Neuronal stem cell (in vitro differentiated cells): ENCODE measurements around the gene NHERF1.

ENCODE experiments used
- DNase-seq: peaks from one replicate; pipeline ENCODE4 v3.0.0-alpha.2; 2013; ENCODE audit warnings: low spot score
- H2AFZ ChIP-seq: one replicate; pipeline ENCODE4 v1.6.1; 2013; ENCODE audit warnings: mild to moderate bottlenecking, low read length, inconsistent platforms
- H2AK5ac ChIP-seq: 2 replicates; pipeline ENCODE4 v1.6.1; 2013; ENCODE audit warnings: low read depth, mild to moderate bottlenecking, inconsistent platforms, low read length, moderate library complexity, mixed read lengths
- H2BK120ac ChIP-seq: 2 replicates; pipeline ENCODE4 v1.6.1; 2013; ENCODE audit warnings: low read depth, mild to moderate bottlenecking, inconsistent platforms, low read length, moderate library complexity, mixed read lengths
- H2BK12ac ChIP-seq: one replicate; pipeline ENCODE4 v1.6.1; 2013; ENCODE audit warnings: low read length, inconsistent platforms
- H2BK15ac ChIP-seq: 2 replicates; pipeline ENCODE4 v1.6.1; 2013; ENCODE audit warnings: mild to moderate bottlenecking, low read length, inconsistent platforms, mixed read lengths
- H2BK5ac ChIP-seq: one replicate; pipeline ENCODE4 v1.6.1; 2013; ENCODE audit warnings: inconsistent platforms, mild to moderate bottlenecking, low read length, moderate library complexity
- H3K14ac ChIP-seq: one replicate; pipeline ENCODE4 v1.6.1; 2013; ENCODE audit warnings: low read length, inconsistent platforms
- H3K18ac ChIP-seq: 2 replicates; pipeline ENCODE4 v1.6.1; 2013; ENCODE audit warnings: low read length, inconsistent platforms
- H3K23ac ChIP-seq: 2 replicates; pipeline ENCODE4 v1.6.1; 2013; ENCODE audit warnings: low read depth, mild to moderate bottlenecking, mixed read lengths, low read length, inconsistent platforms; ENCODE audit not compliant: poor library complexity
- H3K27ac ChIP-seq: replicated peaks from 3 replicates; pipeline ENCODE4 v1.5.1; 2013; ENCODE audit warnings: low read length, inconsistent platforms
- H3K27me3 ChIP-seq, 3 experiments: 2 replicates each; pipeline ENCODE4 v1.6.1; 2013; ENCODE audit warnings: low read length in 3 of 3, mild to moderate bottlenecking in 2 of 3, inconsistent platforms in 1 of 3, low read depth in 1 of 3, mixed read lengths in 1 of 3, moderate library complexity in 1 of 3; ENCODE audit not compliant: control insufficient read depth in 3 of 3, insufficient read depth in 3 of 3
- H3K36me3 ChIP-seq, 2 donors: replicated peaks in 1 of 2; 2 replicates each; pipeline ENCODE4 v1.6.1; 2013; ENCODE audit warnings: low read length in 2 of 2; ENCODE audit not compliant: control insufficient read depth in 2 of 2, insufficient read depth in 2 of 2
- H3K4ac ChIP-seq: 2 replicates; pipeline ENCODE4 v1.6.1; 2013; ENCODE audit warnings: inconsistent platforms, mild to moderate bottlenecking, low read length, moderate library complexity
- H3K4me1 ChIP-seq, 2 donors: 1 replicate in 1 of 2; 2 replicates in 1 of 2; pipeline ENCODE4 v1.6.1; 2013; ENCODE audit warnings: low read length in 2 of 2, low read depth in 1 of 2; ENCODE audit not compliant: control insufficient read depth in 2 of 2, insufficient read depth in 1 of 2
- H3K4me2 ChIP-seq: one replicate; pipeline ENCODE4 v1.6.1; 2013; ENCODE audit warnings: mild to moderate bottlenecking, low read length, inconsistent platforms; ENCODE audit not compliant: insufficient read depth, poor library complexity, severe bottlenecking
- H3K4me3 ChIP-seq, 2 donors: 2 replicates each; pipeline ENCODE4 v1.5.1; 2013; ENCODE audit warnings: low read length in 2 of 2, mild to moderate bottlenecking in 2 of 2, inconsistent platforms in 1 of 2, moderate library complexity in 1 of 2
- H3K79me1 ChIP-seq: one replicate; pipeline ENCODE4 v1.6.1; 2013; ENCODE audit warnings: low read depth, mild to moderate bottlenecking, inconsistent platforms, low read length, moderate library complexity
- H3K9ac ChIP-seq: one replicate; pipeline ENCODE4 v1.6.1; 2013; ENCODE audit warnings: mild to moderate bottlenecking, low read depth, low read length, inconsistent platforms; ENCODE audit not compliant: poor library complexity
- H3K9me3 ChIP-seq, 2 donors: replicated peaks in 1 of 2; 2 replicates each; pipeline versions ENCODE3 to v1.6.1; 2013; ENCODE audit warnings: low read length in 2 of 2, mild to moderate bottlenecking in 2 of 2, inconsistent platforms in 1 of 2, low read depth in 1 of 2, mixed read lengths in 1 of 2, moderate library complexity in 1 of 2; ENCODE audit not compliant: control insufficient read depth in 2 of 2, insufficient read depth in 1 of 2
- H4K8ac ChIP-seq: one replicate; pipeline ENCODE4 v1.6.1; 2013; ENCODE audit warnings: low read depth, mild to moderate bottlenecking, inconsistent platforms, low read length, moderate library complexity
- H4K91ac ChIP-seq: one replicate; pipeline ENCODE4 v1.6.1; 2013; ENCODE audit warnings: low read length, low read depth, mild to moderate bottlenecking, inconsistent platforms; ENCODE audit not compliant: poor library complexity
- WGBS, 2 donors: extraction: QIAGEN DNeasy Blood & Tissue Kit; methylation state at CpG; one replicate each; pipeline ENCODE4 v1.1.7; 2013; ENCODE audit warnings: missing lambda C conversion rate in 2 of 2, mixed read lengths in 1 of 2; ENCODE audit not compliant: insufficient read length in 2 of 2, insufficient replicate concordance in 1 of 2; ENCODE audit errors: extremely low coverage in 2 of 2; 5-methylcytosine and 5-hydroxymethylcytosine counted together

The NHERF1 gene

DNA sequence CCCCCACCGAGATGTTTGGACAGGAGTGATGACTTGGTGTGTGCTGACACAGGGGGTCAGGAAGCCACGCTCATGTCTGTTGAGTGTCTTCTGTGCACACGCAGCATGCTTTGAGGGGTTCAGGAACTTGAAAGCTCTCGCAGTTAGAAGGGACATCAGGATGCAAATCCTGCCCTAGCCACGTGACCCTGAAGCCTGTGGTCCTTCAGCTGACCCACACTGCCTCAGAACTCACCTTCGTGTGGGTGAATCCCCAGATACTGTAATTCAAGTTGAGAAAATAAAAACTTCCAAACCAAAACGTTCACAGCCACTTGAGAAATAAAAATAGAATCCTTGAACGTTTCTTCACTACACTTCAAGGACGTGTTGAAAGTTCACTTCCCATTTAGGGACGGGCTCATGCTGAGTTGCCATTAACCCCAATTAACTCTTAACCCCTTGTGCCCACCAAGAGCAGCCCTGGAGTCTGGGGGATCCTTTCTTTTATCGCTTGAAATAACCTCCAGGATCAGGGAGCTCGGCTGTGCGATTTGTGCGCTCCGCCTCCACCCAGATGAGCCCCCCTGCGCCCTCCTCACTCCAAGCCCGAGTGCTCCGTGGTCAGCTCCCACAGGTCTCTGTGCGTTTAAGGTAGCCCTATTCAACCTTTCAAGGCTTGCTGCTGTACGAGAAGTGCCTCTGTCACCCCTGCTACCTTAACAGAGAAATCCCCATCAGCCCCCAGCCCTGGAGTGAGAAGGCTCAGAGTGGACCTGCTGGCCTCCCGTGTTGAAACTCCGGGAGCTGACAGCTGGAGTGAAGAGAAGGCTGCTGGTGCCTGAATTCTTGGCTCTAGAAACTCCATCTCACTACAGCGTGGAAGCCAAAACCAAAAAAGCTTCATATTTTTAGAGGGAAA is 63.9 kb downstream of the NHERF1 start:
- no peak for DNase-seq
- peak overlapping the region; percentile 27 for H3K4me2 ChIP-seq
- H3K4me1 ChIP-seq, result peaks cover 0 to 17% of the 10 kb centered on the region in 2 donors
- H3K79me1 ChIP-seq, result no peaks in the 10 kb centered on the region
- H2BK5ac ChIP-seq, result no peak overlapping the region
- no peak overlapping the region for H2BK120ac ChIP-seq
- no peak overlapping the region for H3K23ac ChIP-seq
- no peak overlapping the region for H3K4ac ChIP-seq
- no peak overlapping the region for H3K14ac ChIP-seq
- no peak overlapping the region for H2BK12ac ChIP-seq
- no peaks in the 10 kb centered on the region for H3K27me3 ChIP-seq
- peaks cover 7 to 14% of the 10 kb centered on the region in 2 donors for H3K36me3 ChIP-seq
- H2AFZ ChIP-seq, result no peak overlapping the region
- H3K9ac ChIP-seq, result peak overlapping the region; percentile 38
- no peak overlapping the region for H2AK5ac ChIP-seq
- peaks cover 0 to 1% of the 10 kb centered on the region in 2 donors for H3K9me3 ChIP-seq
- H3K18ac ChIP-seq, result no peak overlapping the region
- no peak overlapping the region for H3K27ac ChIP-seq
- no peak overlapping the region for H4K91ac ChIP-seq
- H3K4me3 ChIP-seq, result no peak overlapping the region
- no peak overlapping the region for H4K8ac ChIP-seq
- no CpG with 5 or more reads among the region's 23 CpGs for WGBS, 2 donors
- H2BK15ac ChIP-seq, result no peak overlapping the region

DNA sequence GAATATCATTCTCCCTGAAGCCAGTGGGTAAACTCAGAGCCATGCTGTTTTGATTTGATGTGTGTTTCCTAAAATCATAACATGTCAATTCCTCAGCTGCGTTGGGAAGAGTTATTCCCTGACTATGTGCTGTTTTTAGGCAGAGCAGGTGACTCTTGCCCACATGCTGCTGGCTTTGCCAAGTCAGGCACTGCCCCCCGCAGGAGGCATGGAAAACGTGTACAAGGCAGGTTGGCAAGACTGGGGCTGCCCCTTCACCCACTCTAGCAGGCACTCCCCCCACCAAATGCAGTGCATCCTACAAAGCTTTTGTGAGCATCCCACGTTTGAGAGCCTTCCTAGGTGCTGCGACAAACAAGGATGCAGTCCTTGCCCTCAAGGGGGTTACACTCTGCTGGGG is 66.0 kb downstream of the NHERF1 start:
- Histone ChIP-seq H2BK5ac (no peak overlapping the region), H3K14ac (no peak overlapping the region), H3K36me3 (peaks cover 7% of the 10 kb centered on the region in 2 donors), H4K91ac (no peak overlapping the region), H3K18ac (no peak overlapping the region), H3K27ac (no peak overlapping the region), H2AFZ (no peak overlapping the region), H3K4me2 (no peak overlapping the region), H2BK12ac (no peak overlapping the region), H3K23ac (no peak overlapping the region), H3K27me3 (no peaks in the 10 kb centered on the region), H3K4ac (no peak overlapping the region), H3K9me3 (peaks cover 0 to 3% of the 10 kb centered on the region in 2 donors), H3K4me1 (peaks cover 0 to 20% of the 10 kb centered on the region in 2 donors), H3K9ac (no peak overlapping the region), H2BK120ac (no peak overlapping the region), H2AK5ac (no peak overlapping the region), H3K79me1 (no peaks in the 10 kb centered on the region), H3K4me3 (no peak overlapping the region), H4K8ac (no peak overlapping the region), H2BK15ac (no peak overlapping the region)
- DNase-seq, result no peak
- WGBS, 2 donors, result no CpG with 5 or more reads among the region's 5 CpGs

GRCh38 chr17:74815067-74815466 is 66.6 kb downstream of the NHERF1 start:
- Histone ChIP-seq H4K91ac (no peak overlapping the region), H2BK12ac (no peak overlapping the region), H2AK5ac (peak overlapping the region; percentile 14), H3K14ac (no peak overlapping the region), H3K4me3 (no peak overlapping the region), H3K9ac (no peak overlapping the region), H3K27ac (no peak overlapping the region), H3K79me1 (no peaks in the 10 kb centered on the region), H3K18ac (no peak overlapping the region), H3K4ac (no peak overlapping the region), H3K27me3 (no peaks in the 10 kb centered on the region), H3K4me1 (peaks cover 0 to 20% of the 10 kb centered on the region in 2 donors), H2BK15ac (no peak overlapping the region), H3K36me3 (peaks cover 7 to 10% of the 10 kb centered on the region in 2 donors), H2BK5ac (no peak overlapping the region), H3K23ac (peak overlapping the region; percentile 17), H3K9me3 (peaks cover 0 to 4% of the 10 kb centered on the region in 2 donors), H2AFZ (no peak overlapping the region), H3K4me2 (no peak overlapping the region), H4K8ac (peak overlapping the region; percentile 66), H2BK120ac (no peak overlapping the region)
- no CpG with 5 or more reads among the region's 7 CpGs for WGBS, 2 donors
- no peak for DNase-seq

DNA sequence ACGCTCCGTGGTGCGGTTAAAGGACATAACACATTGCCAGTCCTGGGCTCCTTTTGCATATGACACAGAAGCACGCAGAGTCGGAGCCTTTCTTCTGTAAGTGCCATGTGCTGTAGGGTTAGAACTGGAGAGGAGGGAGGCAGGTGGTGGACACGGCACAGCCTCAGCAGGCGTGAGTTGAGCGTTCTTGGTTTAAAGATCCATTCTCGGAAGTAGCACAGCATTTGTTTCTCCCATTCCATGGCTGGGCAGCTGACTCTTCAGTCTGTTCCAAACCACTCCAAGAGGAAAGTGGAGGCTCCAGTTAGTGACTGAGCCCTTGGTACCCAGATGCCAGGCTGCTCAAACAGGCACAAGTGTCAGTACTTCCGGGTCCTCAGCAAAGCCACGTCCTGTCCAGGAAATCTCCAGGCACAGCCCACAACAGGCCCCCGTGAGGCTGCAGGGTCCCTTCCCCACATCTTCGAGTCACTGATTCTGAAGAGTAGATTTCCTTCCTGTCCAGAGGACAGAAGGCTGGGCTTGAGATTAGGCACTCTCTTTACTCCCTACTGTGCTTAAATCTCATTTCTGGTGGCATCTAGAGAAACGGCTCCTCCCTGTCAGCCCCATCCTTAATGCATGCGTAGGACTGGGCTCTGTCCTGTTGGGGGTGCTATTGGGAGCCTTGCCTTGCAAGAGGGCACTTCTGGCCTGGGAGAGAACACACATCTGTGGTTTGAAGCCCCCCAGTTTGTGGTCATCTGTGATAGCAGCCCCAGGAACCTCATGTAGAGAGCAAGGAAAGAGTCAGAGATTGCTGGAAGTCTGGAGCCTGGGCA is 67.3 kb downstream of the NHERF1 start:
- Histone ChIP-seq H3K27me3 (no peaks in the 10 kb centered on the region), H2AK5ac (no peak overlapping the region), H3K27ac (no peak overlapping the region), H3K14ac (no peak overlapping the region), H2BK15ac (no peak overlapping the region), H3K4me3 (no peak overlapping the region), H3K23ac (no peak overlapping the region), H2AFZ (no peak overlapping the region), H3K9ac (no peak overlapping the region), H3K36me3 (peaks cover 10 to 14% of the 10 kb centered on the region in 2 donors), H3K79me1 (no peaks in the 10 kb centered on the region), H3K9me3 (peaks cover 0 to 4% of the 10 kb centered on the region in 2 donors), H2BK12ac (no peak overlapping the region), H3K4me1 (peaks cover 0 to 20% of the 10 kb centered on the region in 2 donors), H2BK120ac (no peak overlapping the region), H4K8ac (no peak overlapping the region), H3K4me2 (no peak overlapping the region), H2BK5ac (no peak overlapping the region), H4K91ac (no peak overlapping the region), H3K18ac (no peak overlapping the region), H3K4ac (no peak overlapping the region)
- no peak for DNase-seq
- no CpG with 5 or more reads among the region's 15 CpGs for WGBS, 2 donors
